ENCODE measurements around the gene NCAM2.

The NCAM2 gene

GRCh38 chr21:20997636-20998455 lies at the start of gene NCAM2:
TSS of gene NCAM2 (plus strand) at chr21:20998409.
- no peak for FAIRE-seq

DNA sequence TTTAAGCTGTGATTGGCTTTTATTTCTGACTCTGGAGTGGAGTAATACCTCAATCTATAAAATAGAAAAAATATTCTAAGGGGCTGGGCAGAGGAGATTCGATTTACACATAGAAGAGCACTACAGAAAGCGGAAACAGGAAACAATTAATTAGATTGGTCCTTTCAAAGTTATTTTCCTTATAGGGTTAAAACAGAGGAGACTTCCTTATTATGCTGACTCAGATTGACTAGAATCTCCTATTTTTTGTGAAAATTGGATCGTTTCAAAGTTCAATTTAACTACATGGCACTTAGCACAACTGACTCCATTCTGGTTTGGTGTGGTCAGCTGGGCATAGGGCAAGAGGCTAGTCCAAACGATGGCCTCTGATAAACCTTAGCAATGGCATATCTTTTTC lies 48.3 kb upstream of the NCAM2 start:
- FAIRE-seq: no peak

DNA sequence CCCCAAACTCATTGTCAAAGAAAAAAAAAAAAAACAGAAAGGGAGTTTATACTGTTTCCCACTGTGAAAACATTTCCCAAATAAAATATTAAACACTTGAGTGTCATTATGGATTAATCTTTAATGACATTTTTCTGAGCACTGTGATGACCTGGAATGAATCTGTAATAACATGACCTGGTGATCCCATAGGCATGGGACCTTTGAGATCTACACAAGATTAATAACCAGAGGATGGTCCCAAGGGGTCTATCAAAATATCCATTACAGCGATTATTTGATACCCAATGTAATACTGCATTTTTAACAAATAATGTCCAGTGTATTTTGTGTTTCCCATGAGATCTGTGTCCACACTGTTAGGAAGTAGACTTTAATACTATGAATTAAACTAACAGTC lies 32.4 kb upstream of the NCAM2 start:
- no peak for FAIRE-seq

GRCh38 chr21:20968391-20968790 lies 29.8 kb upstream of the NCAM2 start:
- FAIRE-seq: no peak

DNA sequence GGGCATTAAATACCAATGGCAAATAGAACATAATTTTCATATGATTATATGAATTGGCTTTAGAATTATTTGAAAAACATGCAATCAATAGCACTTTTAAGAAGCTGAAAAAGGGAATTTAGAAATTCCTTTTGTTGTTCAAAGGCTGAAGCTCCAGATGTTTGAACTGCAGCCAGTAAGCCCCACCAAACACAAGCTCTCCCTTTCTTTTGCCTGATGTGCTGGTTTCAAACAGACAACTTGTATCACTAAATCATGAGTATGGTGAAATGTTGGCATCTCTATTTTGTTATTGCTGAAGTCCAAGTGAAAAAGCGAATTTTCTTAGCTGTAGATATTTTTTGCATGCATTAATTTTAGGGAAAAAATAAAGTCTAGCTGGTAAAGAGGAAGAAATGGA lies 27.5 kb upstream of the NCAM2 start:
- FAIRE-seq: no peak

DNA sequence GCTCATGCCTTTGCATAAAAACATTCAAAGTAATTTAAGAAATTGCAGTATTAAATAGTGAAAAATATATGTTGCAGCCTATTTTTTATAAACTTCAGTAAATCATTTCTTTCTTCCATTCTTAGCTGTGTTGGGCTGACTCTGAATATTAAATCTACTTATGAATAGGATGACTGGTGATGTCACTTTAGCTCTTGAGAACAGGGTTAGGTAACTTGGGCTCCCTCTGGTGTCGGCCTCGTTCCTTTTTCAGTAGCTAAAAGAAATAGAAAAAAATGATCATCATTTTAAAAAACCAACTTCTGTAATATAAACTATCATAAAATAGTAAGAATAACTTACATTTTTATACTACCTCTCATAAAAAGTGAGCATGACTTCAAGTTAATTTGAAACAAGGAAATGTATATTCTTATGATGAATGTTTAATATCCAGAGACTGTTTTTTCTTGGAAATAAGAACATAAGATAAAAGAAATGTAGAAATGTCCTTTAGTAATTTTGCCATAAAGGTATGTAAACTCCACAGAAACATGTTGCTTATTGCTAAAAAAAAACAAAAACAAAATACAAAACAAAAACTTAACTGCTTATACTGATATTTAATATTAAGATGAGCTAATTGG lies 26.8 kb upstream of the NCAM2 start:
- FAIRE-seq: peak; percentile 89

- no peak for FAIRE-seq
Observed at GRCh38 chr21:20994790-20995189, 3.4 kb upstream of the NCAM2 start.

- FAIRE-seq: no peak
Observed at GRCh38 chr21:20996421-20997310, 1.5 kb upstream of the NCAM2 start.

DNA sequence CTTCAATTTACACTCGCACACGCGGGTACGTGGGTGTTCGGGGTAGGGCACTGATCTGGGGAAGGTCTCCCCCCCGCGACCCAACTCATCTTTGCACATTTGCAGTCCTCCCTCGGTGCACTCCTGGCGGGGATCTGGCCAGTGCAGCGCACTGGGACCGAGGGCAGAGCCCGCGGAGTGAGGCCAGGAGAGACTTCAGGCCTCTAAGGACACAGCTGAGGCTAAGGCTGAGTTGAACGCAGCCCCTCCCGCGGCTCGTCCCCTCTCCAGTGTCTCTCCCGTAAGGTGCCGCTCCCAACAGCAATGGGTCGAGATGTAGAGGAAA lies 936 bp upstream of the NCAM2 start:
- FAIRE-seq: no peak

DNA sequence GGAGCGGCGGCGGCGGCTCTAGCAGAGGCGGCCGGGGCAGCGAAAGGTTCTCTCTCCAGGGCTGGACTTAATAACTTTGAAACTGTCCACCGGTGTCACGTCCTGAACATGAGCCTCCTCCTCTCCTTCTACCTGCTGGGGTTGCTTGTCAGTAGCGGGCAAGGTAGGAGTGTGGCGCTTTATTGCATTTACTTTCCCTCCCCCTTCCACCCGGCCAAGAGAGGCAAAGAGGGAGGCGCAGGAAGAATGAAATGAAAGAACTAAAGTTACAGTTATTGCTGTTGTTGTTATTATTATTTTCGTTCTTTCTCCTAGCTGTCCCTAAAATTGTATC lies 214 bp downstream of the NCAM2 start:
- FAIRE-seq: no peak

DNA sequence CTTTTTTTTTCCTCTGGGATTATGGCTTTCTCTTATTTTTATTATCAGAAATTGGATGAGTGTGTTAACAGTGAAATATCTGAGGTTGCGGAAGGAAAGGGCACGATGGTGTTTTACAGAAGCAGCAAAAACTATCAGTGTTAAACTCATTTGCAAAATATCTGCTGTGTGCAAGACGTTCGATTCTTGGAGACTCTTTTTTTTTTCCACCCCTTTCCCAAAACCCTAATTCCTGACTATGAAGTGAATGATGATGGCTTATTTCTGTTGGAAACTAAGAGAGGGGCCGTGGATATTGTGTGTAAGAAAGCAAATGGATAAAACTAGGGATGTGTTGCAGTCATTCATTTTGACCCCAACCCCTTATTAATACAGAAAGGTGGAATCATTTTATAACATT lies 677 bp downstream of the NCAM2 start:
- no peak for FAIRE-seq

GRCh38 chr21:20999659-21000058 lies 1.4 kb downstream of the NCAM2 start:
- FAIRE-seq: no peak

DNA sequence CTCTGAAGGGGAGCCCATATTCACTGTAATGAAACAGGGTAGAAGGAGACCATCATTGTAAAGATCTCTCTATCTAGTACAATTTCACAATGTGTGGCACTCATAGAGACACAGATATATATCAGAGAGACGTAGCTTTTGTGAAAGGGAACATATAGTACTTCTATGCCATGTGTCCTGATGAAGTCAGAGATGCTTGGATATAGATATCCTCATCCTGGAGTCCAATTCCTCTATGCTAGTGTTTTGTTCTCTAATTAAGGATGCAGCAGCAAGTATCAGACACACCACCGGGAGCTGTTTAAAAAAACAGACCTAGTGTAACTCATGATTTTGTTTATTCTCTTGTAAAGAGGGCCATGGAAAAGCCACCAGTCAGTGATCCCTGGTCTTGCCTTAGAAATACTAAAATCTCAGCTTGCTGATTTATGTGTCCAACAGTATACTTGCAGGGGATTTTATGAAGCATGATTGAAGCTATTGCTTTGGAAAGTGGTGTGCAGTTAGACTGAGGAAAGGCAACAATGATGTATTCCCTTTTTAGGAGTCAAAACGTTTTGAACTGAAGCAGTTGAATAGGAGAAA lies 2.5 kb downstream of the NCAM2 start:
- no peak for FAIRE-seq

GRCh38 chr21:21001591-21002100 lies 3.4 kb downstream of the NCAM2 start:
- FAIRE-seq: no peak

GRCh38 chr21:21002153-21002552 lies 3.9 kb downstream of the NCAM2 start:
- FAIRE-seq: no peak

DNA sequence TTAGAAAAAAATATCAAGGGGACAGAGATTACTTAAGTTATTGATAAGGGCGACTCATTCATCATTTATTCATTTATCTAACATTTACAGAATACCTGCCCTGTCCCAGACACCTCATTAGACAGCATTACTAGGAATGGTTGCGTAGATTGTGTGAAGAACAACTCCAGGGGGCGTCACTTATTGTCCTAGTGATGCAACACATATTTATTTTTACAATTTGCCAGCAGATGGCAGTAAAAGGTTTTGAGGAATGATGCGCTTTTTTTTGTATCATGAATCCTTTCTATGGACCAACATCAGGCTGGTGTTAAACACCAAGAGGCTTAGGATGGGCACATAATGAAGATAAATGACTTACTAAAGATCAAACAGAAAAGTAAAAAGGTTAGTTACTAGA lies 5.5 kb downstream of the NCAM2 start:
- no peak for FAIRE-seq

GRCh38 chr21:21007606-21008005 lies 9.4 kb downstream of the NCAM2 start:
- no peak for FAIRE-seq

- FAIRE-seq: no peak
Observed at GRCh38 chr21:21010228-21010627, 12.0 kb downstream of the NCAM2 start.

DNA sequence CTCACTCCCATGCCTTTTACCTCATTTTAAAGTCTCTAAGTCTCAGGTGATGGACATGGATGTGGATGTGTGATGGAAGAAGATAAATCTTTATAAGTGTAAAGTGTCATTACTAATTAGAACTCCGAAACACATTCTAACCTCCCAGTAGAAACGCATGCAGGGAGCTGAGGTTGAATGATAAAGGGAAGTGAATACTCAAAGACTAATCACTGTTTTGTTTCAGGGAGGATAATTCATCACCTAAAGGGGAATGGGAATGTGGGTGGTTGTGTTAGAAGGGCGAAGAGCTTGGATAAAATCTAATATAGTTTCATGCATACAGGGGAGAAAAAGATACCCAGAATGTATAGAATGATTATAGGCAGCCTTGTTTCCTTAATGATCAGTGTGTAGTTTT lies 12.5 kb downstream of the NCAM2 start:
- no peak for FAIRE-seq

DNA sequence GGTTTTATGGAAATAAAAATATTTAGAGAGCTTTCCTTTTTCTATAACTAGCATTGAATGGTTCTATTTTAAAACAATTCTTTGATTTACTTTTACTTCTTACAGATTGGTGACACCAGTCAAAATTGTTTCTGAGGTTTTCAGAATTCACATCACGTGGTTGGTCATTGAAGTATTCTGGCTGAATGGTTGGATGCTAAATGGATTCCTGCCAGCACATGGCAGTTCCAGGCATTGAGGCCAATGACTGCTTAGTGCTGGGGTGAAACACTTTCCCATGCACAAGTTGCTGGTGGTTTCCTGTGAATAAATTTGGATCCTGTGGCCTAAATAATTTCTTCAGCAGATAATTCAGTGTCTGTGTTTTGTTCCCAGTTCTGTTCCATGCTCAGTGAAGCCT lies 20.6 kb downstream of the NCAM2 start:
- no peak for FAIRE-seq

DNA sequence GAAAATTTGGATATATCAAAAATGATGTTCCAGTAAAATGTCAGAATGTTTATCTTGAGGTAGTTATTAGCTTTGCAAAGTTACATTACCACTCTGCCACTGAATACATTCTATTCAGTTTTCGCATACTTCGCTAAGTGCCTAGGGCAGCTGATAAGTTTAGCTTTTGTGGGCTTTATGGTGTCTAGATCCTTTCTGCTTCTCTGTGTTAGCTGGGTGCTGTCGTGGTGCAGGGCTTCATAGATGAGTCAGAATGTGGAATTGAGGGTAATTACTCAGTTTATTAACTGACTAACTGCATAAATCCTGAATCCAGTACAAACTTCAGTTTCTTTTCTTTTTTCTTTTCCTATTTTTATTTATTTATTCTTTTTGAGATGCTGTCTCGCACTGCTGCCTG lies 21.5 kb downstream of the NCAM2 start:
- FAIRE-seq: no peak

DNA sequence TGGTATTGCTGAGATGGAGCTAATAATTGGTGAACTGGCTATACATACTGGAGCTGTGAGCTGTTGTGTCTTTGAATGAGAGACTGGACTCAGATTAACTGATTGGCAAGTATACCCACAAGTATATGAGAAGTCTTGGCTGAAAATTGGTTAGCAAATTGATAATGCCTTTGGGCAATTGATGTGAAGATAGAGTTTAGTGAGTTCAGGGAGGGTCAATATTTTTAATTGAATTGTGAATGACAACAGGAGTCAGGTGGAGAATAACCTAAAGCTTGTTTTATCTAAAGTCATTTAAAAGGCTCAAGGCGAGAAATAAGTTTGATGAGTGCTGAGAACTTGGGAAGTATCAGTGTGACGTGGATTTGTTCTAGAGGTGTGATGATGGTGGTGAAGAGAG lies 27.5 kb downstream of the NCAM2 start:
- no peak for FAIRE-seq

DNA sequence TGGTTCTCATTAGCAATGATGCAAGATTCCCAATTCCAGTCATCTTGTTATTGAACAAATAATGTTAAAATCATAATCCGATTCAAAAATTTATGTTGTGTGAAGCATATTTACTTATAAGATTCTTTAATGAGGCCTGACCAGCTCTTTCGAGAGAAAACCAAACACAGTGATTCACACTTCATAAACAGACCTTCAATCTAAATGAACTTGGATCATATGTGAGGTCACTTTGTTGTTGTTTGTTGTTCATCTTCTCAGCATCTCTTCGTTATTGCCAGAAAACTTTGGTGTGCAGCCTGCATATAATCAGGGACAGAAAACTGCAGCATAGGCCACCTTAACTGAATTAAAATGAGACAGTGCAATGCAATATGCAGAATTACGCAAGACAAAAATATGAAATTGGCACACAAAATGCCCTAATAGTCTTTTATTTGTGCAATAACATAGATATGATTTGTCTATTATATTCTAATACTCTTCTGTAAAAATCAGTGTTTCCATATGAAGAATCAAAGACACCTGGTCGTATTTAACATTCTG lies 30.1 kb downstream of the NCAM2 start:
- FAIRE-seq: no peak
